NT2/D1 (cell line): ENCODE results near the gene CDH4.

Experiments used
- SUZ12 ChIP-seq: IDR thresholded peaks from 2 replicates; pipeline ENCODE4 v1.6.1; 2011; ENCODE audit not compliant: insufficient read length, insufficient read depth; ENCODE audit errors: extremely low read depth
- YY1 ChIP-seq: IDR thresholded peaks from 2 replicates; pipeline ENCODE4 v1.6.1; 2011; ENCODE audit not compliant: insufficient read length, insufficient read depth
- ZNF274 ChIP-seq: IDR thresholded peaks from 2 replicates; pipeline ENCODE4 v1.6.1; 2011; ENCODE audit warnings: mild to moderate bottlenecking, low read depth, low read length

- TF ChIP-seq ZNF274 (no peak), YY1 (no peak), SUZ12 (no peak)
Observed at GRCh38 chr20:61411743-61412142, 159.7 kb downstream of the CDH4 start.
